Measurements from ENCODE around the gene ANXA1.

GRCh38 chr9:73183917-73184861 is 32.5 kb downstream of the ANXA1 start:
- no peak for TF ChIP-seq MAX (IDR thresholded peaks at IDR 0.05)
- TF ChIP-seq CTCF (IDR thresholded peaks at IDR 0.05; ENCODE audit: low read depth, low read length, missing input control), result peak; percentile 33
- no peak for TF ChIP-seq SP1 (IDR thresholded peaks at IDR 0.05)
- no peak for TF ChIP-seq TAF1 (conservative IDR thresholded peaks at IDR 0.05)
- TF ChIP-seq HNF4A (conservative IDR thresholded peaks at IDR 0.05), result no peak
- peak; percentile 81 to 82 for TF ChIP-seq RAD21 (IDR thresholded peaks at IDR 0.05)
- no peak for TF ChIP-seq GABPA (IDR thresholded peaks at IDR 0.05 in 1 of 2, conservative IDR thresholded peaks at IDR 0.05 in 1 of 2)
- no peak for TF ChIP-seq FOXA2 (IDR thresholded peaks at IDR 0.05)

All from liver (tissue), 3 donors.